Measurements from ENCODE around the gene KCNQ1.

Gene KCNQ1

DNA sequence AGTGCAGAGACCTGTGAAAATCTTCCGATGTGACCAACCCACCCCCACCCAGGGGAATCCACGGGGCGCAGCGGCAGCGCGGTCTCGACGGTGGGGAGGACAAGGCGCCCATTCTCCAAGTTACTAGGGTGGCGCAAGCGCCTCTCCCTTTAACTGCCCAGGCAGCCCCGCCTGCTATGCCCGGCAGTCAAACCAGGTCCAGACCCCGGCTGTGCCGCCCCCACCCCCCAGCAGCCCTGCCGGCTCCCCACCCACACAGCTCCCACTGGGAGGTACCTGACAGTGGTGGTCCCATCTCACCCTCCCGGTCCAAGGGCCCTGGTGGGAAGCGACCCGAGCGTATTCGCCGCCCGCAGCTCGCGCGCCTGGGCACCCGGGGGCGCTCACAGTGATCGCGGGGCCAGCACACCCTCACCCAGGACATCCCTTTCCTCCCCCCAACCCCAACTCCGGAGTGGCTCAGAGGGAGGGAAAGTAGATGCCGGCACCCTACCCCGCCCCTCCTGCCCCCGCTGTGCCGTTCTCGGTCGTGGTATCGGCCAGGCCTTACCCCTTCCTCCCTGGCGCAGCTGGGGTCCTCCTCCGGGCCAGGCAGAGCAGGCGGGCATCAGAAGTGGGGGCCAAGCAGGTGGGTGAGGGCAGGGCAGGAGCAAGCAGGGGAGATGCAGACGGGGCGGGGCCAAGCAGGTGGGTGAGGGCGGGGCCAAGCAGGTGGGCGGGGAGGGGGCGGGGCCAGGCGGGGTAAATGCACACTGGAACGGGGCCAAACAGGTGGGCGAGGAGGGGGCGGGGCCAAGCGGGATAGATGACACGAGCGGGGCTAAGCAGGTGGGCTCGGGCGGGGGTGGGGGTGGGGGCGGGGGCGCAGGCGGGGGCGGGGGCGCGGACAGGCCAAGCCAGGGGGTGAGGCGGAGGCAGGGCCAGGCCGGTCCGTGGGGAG, 657 bp upstream of the KCNQ1 start, which contains the start of gene TRPM5:
TSS of gene TRPM5 (minus strand) at position 634 of the 940 bp plus-strand sequence. CDS start 21,478 bp downstream, outside the sequence.
- DNase-seq: peak in 2 of 3 experiments; percentile 47 to 71

DNA sequence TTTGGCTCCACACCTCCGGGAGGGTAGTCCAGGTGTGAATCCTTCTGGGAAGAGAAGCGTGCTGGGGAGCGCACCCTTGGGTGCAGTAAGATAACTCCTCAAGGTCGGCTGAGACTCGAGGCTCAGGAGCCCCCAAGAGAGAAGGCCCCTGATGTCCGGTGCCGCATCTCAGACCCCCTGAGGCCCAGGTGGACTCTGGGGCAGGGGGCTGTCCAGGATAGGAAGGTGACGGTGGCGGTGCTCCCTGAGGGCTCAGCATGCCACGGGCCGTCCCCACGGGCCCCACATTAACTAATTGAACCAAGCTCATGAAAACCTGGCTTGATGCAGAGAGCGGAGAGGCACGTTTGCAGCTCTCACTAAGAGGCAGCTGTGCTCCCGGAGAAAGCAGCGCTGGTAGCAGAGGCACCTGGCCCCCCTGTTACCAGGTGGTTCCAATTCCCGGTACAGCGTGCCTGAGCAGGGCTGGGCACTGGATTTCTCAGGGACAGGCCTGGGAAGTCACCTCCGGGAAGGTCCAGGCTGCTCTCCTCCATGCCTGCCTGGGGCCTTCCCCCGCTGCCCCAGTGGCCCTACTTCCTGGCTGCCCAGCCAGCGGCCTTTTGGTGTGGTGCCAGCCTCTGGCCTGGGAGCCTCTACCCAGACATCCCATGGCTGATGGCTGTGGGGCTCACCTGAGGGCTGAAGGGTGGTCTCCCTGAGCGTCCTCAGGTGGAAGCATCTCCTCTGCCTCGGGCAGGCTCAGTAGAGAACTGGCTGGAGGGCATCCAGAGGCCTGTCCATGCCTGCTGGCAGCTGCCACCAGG, 1.1 kb downstream of the KCNQ1 start:
- peak in 2 of 3 experiments; percentile 23 to 37 for DNase-seq

DNA sequence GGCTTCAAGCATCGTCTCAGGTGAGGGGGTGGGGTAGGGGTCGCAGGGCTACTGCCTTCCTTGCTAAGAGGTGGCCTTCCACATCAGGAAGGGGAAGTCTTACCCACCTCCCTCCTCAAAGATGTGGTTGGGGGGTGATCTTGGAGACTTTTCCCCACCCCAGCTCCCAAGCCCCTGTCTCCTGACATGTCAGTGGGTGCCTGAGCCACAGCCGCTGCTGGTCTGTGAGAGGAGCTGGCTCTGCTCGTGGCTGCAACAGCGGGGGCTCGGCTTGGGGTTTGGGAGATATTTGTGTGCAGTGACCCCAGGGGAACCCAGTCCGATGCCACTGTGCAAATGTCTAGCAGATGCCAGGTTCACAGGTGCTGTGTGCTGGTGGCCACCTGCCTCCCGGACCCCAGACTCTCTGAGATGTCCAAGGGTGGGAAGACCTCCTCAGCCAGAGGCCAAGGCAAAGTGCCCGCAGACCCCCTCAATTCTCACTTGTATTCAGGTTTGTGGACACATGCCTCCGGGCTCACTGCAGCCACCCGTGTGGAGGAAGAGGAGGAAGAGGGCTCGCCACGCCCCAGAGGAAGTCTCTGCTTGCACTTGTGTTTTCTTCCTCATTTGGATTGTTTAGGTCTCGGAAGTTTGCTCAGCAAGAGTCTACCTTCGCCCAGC, 1.9 kb downstream of the KCNQ1 start:
- no peak for DNase-seq

DNA sequence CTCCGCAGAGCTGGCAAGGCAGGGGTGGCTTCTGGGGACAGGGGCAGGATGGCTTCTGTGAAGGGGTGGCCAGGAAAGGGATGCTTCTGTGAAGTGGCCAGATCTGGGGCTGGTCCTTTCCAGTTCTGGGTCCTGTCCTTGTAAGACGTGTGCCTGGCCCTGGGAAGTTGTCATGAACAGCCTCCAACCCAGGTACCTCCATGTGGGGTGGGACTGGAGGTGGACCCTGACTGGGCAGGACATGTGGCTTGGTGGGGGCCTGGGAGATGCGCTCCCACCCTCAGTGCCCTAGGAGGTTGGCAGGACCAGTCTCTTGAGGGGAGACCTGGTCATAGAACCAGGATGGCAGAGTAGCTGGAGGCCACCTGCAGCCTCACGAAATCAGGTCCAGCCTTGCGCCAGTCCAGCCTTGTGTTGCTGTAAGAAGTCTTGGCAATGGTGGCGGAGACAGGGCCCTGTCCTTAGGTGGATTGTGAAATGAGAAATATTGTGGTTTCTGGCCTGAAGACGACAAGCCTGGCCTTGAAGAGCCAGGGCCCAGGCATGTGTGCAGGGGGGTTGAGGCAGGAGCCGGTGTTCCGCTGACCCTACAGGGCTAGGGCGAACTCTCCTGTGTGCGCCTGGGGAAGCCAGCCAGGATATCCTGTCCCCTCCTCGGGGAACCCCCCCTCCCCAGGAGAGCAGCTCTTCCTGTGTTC, 2.6 kb downstream of the KCNQ1 start:
- no peak for DNase-seq

DNA sequence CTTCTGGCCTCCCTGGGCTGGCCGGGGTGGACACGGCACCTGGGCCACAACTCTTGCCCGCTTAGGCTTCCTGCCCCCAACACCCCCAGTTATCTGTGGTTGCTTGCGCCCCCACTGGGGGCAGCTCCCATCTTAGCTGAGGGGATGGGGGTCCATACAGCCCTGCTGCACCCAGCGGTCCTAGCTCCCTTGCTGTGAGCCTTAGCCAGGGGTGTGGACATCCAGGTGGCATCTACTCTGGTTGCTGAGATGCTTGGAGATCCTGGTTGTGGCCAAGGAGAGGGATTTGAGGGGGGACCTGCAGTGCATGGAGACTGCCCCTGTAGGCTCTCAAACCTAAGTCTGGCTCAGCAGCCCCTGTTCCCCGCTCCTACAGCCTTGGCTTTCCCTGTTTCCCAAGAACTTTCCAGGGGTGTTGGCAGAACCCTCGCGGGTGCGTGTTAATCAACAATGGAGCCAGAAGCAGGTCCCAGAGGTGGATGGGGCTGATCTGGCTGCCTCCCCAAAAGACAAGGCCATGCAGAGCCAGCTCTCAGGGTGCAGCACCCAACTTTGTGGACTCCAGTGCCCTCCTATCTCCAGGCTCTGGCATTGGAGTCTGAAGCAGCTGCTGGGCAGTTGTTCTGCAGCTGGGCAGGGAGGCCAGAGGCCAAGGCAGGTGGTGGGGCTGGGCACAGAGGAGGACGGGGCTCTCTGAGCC, 3.3 kb downstream of the KCNQ1 start:
- no peak for DNase-seq

DNA sequence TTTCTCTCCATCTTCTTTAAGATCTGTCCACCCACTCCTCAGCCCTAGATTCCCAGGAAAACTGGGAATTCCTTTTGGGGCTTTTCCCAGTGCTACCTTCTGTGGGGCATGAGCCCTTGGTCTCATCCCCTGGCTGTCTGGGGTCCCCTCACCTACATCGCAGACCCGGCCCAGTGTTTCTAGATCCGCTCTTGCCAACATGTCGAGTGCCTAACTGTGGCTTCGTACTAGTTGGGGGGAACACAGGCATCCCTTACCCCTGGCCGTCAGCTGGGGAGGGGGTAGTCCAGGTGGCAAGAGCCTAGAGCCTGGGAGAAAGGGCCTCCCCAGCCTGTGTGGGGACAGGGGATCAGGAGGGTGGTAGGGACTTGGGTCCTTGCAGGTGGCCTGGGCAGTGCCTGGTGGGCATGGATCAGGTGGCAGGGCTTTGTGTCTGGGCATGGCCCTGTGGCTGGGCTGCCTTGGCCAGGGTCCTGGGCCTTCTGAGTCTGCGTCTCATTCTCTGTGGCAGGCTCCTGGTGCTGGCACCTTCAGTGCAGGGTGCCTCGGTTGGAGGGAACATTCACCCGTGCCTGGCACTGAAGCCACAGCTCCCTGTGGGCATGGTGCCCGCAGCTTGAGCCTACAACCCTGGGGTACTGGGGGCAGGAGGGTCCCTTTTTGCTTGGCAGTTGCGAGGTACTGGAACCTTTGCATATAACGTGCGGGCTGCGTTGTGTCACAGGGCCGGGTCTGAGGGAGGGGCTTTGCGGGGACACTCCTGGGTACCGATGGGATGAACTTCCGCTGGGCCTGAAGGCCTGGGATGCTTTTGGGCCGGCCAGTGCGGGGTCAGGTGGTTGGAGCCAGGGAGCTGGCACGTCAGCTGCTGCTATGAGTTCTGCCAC, 4.1 kb downstream of the KCNQ1 start:
- no peak for DNase-seq

DNA sequence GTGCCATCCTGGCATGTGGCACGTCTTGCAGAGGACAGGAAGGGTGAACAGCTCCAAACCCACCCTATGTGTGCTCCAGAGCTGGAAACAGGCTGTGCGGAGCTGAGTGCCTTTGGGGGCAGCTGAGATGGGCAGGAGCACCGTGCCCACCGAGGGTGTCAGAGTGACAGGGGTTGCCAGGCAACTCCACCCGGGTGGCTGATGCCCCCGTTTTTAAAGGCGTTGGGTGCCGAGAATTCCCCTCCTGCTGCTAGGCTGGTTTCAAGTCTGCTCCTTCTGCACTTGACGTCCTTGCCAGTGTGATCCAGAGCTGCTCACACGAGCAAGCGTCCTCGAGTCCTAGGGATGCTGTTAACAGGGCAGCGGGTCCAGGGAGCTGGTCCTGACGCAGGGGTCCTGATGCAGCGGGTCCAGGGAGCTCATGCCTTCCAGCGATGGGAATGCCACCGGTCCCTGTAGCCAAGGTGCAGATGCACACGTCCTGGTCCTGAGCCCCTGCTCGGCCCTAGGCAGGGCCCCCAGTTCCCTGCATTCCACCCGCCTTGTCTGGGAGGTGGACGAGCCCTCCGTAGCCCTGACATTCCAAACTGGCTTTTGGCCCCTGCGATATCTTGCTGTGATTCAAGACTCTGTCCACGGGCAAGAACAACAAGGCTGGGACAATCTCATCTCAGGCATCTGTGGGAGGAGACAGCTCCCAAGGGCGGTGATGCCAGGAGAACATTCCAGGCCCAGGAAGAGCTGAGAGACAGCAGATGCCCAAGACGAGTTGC, 4.9 kb downstream of the KCNQ1 start:
- no peak for DNase-seq

DNA sequence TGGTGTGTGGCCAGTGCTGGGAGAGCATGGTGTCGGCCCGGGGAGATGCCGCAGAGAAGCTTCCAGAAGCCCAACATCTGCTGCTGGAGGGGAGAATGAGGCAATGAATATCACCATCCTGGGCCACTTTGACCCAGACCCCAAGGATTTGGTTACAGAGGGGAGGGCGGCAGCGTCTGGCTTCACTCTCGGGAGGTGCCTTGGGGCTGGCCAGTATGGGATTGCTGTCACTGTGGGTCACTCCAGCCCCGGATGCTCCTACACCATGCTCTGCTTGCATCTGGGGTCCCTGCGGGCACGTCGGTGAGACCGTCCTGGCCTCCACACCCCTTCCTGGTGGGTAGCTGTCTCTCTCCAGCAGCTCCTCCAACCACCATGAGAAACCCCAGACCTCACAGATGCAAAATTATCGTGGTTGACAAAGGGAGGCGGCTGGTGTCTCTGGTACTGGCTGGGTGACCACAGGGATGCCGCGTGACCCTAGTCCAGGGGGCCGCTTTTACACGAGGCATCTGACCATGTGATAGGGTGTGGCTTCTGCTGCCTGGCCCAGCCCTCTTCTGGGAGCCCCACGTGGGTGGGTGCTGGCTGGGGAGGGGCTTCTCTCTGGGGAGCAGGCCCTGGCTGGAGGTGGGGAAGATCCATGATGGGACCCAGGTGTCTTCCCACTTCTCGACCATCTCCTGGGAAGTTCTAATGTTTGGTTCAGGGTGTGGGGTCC, 5.7 kb downstream of the KCNQ1 start:
- DNase-seq: no peak

DNA sequence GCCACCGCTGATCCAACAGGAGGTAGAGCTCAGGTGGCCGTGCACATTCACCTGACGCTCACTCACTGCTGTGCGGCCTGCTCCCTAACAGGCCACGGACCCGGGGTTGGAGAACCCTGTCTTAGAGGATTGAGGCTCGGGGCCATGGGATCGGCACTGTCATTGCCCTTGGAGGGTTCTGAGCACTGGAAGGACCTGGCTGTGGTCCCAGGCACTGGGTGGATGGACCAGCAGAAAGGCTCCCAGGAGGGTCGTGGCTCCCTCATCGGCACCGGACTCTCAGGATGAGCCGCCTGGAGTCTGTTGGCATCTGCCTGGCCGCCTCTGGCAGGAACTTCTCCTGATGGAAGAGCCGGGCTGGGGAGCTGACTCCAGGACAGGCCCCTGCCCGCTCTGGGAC, 6.5 kb downstream of the KCNQ1 start:
- no peak for DNase-seq

DNA sequence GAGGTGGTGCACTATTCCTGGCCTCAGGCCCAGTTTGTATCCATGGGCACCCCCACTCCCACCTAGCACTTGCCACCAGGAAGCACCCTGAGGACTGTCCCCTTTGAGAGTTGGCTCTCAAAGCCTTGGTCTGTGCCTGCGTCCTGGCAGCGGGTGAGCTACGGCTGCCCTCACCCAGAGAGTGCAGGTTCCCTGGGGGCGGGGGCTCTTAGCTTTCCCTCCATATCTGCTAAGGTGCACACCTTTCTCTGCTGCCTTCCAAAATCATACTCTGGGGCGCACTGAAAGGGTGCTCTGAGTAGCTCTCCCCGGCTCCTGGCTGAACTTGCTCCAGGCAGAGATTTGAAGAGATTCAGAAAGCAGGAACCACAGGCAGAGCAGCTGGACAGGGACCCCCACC, 7.1 kb downstream of the KCNQ1 start:
- DNase-seq: no peak

DNA sequence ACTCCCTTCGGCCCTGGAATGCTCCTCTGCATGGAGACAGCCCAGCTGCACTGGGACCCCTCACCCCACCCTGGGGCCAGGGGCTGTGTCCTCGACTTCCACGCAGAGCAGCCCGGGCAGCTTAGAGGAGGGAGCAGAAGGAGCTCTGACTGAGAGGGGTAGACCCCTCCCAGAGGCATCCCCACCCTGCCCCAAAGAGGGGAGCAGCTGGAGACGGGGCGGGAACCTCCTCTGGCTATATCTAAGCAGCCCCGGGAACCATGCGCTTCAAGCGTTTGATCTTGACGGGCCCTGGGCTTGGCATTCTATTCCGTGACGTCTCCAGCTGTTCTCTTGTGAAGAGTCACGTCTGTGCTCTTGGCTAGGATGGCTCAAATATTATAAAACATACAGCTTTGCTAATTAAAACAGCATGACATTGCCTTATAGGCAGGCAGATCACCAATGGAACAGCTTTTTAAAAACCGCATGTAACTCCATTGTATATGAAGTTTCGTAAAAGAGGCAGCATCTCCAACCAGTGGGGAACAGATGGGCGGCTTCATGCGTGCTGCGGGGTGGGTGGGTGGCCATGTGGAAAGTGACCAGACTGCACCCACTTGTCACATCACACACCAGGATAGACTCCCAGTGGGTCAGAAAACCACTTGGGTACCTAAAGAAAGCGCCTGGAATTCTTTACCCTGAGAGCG, 7.7 kb downstream of the KCNQ1 start:
- no peak for DNase-seq

DNA sequence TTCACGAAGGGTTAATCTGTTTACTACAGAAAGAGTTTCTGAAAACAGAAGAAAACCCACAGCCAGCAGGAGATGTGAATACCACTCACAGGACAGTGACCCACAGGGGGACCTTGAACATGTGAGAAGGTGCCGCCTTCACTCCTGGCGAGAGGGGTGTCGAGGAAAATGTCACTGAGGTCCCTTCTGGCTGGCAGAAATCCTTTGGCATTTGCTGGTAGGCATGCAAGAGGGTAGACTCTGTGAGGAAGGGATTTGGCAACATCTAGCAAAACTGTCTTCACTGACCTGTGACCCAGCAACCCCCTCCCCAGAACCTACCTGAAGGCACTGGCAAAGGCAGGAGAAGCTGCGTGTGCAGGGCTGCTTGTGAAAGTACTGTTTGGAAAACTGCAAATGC, 8.6 kb downstream of the KCNQ1 start:
- no peak for DNase-seq

DNA sequence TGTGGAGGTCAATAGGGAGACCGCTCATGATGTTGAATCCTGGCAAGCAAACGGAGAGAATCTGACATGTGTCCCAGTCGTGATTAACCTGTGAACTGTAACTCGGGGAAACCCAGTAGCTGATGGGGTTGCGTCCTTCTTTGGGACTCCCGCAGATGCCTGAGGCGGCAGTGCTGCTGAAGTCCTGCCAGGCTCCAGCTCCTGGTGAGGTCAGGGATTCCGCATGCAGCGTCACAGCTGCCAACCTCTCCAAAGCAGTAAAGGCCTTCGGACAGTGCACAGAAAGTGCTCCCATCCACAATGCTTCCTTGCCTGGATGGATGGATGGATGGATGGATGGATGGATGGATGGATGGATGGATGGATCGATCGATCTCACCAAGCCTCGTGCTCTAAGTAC, 13.5 kb downstream of the KCNQ1 start:
- no peak for DNase-seq

DNA sequence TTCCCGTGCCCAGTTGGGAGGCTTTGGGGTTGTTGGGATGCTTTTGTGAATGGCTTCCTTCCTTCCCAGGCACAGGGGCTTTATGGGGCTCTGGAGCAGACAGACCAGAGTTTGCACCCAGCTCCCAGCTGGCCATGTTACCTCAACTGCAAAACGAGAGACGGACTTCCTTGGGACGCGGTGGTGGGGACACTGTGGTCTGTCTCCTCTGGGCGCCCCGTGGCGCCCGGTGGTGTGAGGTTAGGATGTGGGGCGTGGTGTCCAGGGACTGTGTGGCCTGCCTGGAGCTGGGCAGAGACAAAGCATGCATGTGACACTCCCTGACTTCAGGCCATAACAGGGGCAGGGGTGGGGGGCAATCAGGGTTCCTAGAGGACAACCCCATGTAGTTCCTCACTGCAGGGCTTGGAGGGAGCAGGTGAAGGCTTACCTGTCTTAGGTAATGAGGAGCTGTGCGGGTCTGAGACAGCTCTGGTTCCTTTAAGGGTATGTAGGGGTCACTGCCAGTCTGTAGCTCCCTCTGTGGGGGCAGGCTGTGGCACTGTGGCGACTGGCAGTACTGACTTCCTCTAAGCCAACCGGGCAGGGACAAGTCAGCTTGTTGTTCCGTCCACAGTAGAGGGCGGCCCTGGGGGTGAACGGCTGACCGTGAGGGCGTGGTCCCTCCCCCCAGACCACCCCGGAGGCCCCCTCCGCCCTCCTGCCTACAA, 14.4 kb downstream of the KCNQ1 start:
- no peak for DNase-seq

DNA sequence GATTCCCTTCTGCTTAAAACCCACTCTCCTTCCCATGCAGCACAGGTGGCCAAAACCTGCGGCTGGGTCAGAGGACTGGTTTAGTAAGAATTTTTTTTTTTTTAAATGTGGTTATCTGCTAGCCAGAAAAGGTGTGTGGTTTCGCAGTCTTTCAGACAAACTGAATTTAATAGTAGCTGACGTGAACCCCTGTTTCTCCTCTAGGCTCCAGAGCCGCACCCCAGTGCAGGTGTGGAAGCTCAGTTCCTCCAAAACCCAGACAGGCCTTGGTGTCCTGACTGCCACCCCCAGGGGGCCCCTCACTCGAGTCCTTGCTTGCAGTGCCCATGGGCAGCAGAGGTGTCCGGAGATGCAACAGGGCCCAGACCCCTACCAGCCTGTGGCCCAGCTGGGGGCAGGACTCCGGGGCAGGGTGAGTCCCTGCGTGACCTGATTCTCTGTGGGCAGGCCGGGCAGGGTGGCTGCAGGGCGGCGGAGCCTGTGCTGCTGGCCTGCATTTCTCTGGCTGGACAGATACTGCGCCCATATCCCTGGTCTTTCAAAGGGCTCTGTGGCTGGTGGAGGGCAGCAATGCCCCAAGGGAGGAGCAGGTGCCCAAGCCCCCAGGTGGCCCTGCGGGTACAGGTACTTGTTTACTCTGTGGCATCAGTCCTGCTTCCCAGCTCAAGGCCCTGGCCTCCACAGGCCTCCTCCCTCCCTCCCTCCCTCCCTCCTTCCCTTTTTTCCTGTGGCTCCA, 15.2 kb downstream of the KCNQ1 start:
- peak in 1 of 3 experiments; percentile 5 for DNase-seq

DNA sequence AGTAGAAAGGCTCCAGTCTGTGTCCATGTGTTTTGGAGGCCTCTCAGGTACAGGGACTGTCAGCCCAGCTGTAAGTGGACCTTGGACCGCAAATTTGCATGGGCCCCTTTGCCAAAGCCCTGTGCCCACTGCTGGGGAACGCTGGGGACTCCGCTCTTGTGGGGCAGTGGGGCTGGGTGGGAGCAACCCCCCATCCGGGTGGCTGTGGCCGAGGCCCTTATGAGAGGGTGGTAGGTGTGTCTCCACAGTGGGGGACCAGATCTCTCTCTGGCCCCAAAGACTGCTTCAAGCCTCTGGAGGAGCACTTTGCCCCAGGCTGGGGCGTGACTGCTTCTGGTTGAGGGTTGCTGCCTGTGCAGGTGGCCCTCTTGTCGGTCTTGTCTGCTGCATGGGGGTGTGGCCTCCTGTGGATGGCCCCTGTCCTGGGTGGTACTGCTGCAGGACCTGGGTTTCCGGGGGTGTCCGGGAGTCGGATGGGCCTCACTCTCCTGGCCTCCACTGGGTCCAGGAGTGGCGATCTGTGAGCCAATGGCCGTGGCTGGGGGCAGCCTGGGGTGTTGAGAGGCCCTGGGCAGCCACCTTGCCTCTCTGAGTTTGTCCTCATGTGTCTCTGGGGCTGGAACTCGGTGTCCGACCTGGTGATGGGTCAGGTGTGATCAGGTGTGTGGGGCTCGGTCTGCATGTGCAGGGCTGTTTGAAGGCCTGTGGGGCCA, 15.9 kb downstream of the KCNQ1 start:
- DNase-seq: no peak
